ENCODE data around the gene CLCN5.

DNA sequence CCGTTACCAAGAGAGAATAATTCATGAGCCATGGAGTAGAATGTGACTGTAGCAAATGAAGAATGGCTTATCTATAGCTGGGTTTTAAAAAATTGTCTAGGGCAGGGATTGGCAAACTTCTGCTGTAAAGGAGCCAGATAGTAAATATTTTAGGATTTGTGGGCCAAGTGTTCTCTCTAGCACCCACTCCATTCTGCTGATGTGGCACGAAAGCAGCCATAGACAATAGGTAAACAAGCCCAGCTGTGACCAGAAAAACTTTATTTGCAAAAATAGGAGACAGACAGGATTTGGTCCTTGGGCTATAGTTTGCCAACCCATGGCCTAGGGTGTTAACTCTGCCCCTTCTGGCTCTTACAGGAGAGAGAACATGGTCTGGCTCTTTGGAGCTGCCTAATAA is 151.2 kb downstream of the CLCN5 start:
- TF ChIP-seq, protein P1, sequence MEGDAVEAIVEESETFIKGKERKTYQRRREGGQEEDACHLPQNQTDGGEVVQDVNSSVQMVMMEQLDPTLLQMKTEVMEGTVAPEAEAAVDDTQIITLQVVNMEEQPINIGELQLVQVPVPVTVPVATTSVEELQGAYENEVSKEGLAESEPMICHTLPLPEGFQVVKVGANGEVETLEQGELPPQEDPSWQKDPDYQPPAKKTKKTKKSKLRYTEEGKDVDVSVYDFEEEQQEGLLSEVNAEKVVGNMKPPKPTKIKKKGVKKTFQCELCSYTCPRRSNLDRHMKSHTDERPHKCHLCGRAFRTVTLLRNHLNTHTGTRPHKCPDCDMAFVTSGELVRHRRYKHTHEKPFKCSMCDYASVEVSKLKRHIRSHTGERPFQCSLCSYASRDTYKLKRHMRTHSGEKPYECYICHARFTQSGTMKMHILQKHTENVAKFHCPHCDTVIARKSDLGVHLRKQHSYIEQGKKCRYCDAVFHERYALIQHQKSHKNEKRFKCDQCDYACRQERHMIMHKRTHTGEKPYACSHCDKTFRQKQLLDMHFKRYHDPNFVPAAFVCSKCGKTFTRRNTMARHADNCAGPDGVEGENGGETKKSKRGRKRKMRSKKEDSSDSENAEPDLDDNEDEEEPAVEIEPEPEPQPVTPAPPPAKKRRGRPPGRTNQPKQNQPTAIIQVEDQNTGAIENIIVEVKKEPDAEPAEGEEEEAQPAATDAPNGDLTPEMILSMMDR (IDR thresholded peaks at IDR 0.05; ENCODE audit: insufficient read depth, low read length, poor library complexity, severe bottlenecking), result no peak
- no peak for TF ChIP-seq EZH2phosphoT487 (conservative IDR thresholded peaks at IDR 0.05; ENCODE audit: low read length)

Data from SU-DHL-6 (cell line).